Measurements from ENCODE around the gene HOXD1. TPM values are rescaled to one million over a fixed set of nuclear protein-coding genes. Genes with fewer than 3 reads are reported as not detected.
A peak's percentile ranks its signal among the peaks of the same experiment; 100 is the strongest.

HOXD1 gene
- total RNA-seq, 1 experiment from 2014 or later = not detected

- Histone ChIP-seq H3T11ph (ENCODE audit: low read length) (no peak overlapping the region), H2BK120ac (ENCODE audit: low read depth, low read length, poor library complexity, severe bottlenecking) (no peak overlapping the region), H3K79me2 (ENCODE audit: insufficient read depth, low read length) (no peaks in the 10 kb centered on the region), H4K20me1 (ENCODE audit: control insufficient read depth, insufficient read depth, insufficient read length) (peaks cover 2% of the 10 kb centered on the region), H4K91ac (ENCODE audit: insufficient read length, low read depth, low read length) (no peak overlapping the region), H2AFZ (ENCODE audit: low read length) (no peak overlapping the region), H4K8ac (replicated peaks; ENCODE audit: insufficient read length, low read depth, low read length) (no peak overlapping the region), H3K4me1 (ENCODE audit: insufficient read depth, low read length) (no peaks in the 10 kb centered on the region), H3K27ac (ENCODE audit: insufficient read length, low read depth, low read length) (no peak overlapping the region), H3K14ac (ENCODE audit: insufficient read depth, low read length) (no peak overlapping the region), H4K5ac (ENCODE audit: insufficient read length, low read depth, low read length) (no peak overlapping the region), H2BK15ac (ENCODE audit: low read depth, low read length) (no peak overlapping the region), H2BK20ac (ENCODE audit: low read depth, low read length, poor library complexity, severe bottlenecking) (no peak overlapping the region), H3K23ac (ENCODE audit: insufficient read length, low read depth, low read length) (no peak overlapping the region), H3K56ac (ENCODE audit: insufficient read length, low read depth, low read length) (no peak overlapping the region), H3K23me2 (ENCODE audit: insufficient read length, low read depth, low read length, poor library complexity, severe bottlenecking) (no peaks in the 10 kb centered on the region), H3K4ac (ENCODE audit: low read depth, low read length) (no peak overlapping the region), H3K4me2 (ENCODE audit: insufficient read depth, insufficient read length, low read length) (no peak overlapping the region), H3K27me3 (ENCODE audit: insufficient read depth, low read length) (peaks cover 97% of the 10 kb centered on the region), H3K79me1 (ENCODE audit: insufficient read depth, low read depth, low read length, poor library complexity, severe bottlenecking) (no peaks in the 10 kb centered on the region), H2BK12ac (ENCODE audit: insufficient read length, low read depth, low read length) (no peak overlapping the region), H3K9me3 (ENCODE audit: control insufficient read depth, low read depth, low read length) (no peaks in the 10 kb centered on the region), H2BK5ac (ENCODE audit: insufficient read length, low read length) (no peak overlapping the region), H2AK5ac (ENCODE audit: insufficient read length, low read length) (no peak overlapping the region), H3K18ac (ENCODE audit: insufficient read length, low read depth, low read length) (no peak overlapping the region), H3K9ac (ENCODE audit: extremely low read depth, insufficient read length, low read length) (no peak overlapping the region)
- H3K27me3 Mint-ChIP-seq (ENCODE audit: low read depth) = peaks cover 100% of the 10 kb centered on the region
- H3K27ac Mint-ChIP-seq = no peak overlapping the region
- no peaks in the 10 kb centered on the region; a peak in 1 of 7 replicates for H3K36me3 Mint-ChIP-seq (ENCODE audit: insufficient read depth in 1 of 3, low read depth in 3 of 3)
- peaks cover 0 to 5% of the 10 kb centered on the region in 2 experiments; a peak in 3 of 5 replicates for H3K9me3 Mint-ChIP-seq
- peak overlapping the region in 1 of 2 experiments; percentile 48; a peak in 1 of 5 replicates for H3K4me3 Mint-ChIP-seq
- no peak for DNase-seq
- peaks cover 3 to 28% of the 10 kb centered on the region in 2 experiments; a peak in 3 of 4 replicates for H3K4me1 Mint-ChIP-seq
- TF ChIP-seq CTCF (conservative IDR thresholded peaks at IDR 0.05) = no peak
- no CpG with 5 or more reads among the region's 52 CpGs for WGBS (ENCODE audit: extremely low coverage, insufficient read length, low lambda C conversion rate)
Observed at GRCh38 chr2:176164611-176165369, 23.7 kb upstream of the HOXD1 start.
